IgD-negative memory B cell (primary cell): Measurements from ENCODE around the gene CCT5. TPM values are rescaled to one million over a fixed set of nuclear protein-coding genes. Genes with fewer than 3 reads are reported as not detected.
A peak's percentile ranks its signal among the peaks of the same experiment; 100 is the strongest.

Experiments
- H3K27ac Mint-ChIP-seq, 3 donors: one replicate each; pipeline ENCODE4 v1.8.0; 2020 to 2022; ENCODE audit warnings: mild to moderate bottlenecking in 3 of 3, mixed read lengths in 3 of 3, moderate library complexity in 1 of 3
- H3K27me3 Mint-ChIP-seq: one replicate; pipeline ENCODE4 v1.8.0; 2021; ENCODE audit warnings: mixed read lengths
- H3K36me3 Mint-ChIP-seq: one replicate; pipeline ENCODE4 v1.8.0; 2020; ENCODE audit warnings: mild to moderate bottlenecking, mixed read lengths
- H3K4me1 Mint-ChIP-seq, 3 donors: one replicate each; pipeline ENCODE4 v1.8.0; 2020 to 2022; ENCODE audit warnings: mixed read lengths in 3 of 3, mild to moderate bottlenecking in 1 of 3
- H3K4me3 Mint-ChIP-seq, 4 donors: one replicate each; pipeline ENCODE4 v1.8.0; 2020 to 2022; ENCODE audit warnings: mild to moderate bottlenecking in 4 of 4, mixed read lengths in 4 of 4, moderate library complexity in 3 of 4
- H3K9me3 Mint-ChIP-seq, 3 donors: one replicate each; pipeline ENCODE4 v1.8.0; 2020 to 2021; ENCODE audit warnings: mixed read lengths in 3 of 3, mild to moderate bottlenecking in 1 of 3
- polyA plus RNA-seq: library from polyadenylated mRNA; unstranded; fragments of 300-500 nt; fragmentation: Illumina TruSeq; gene quantifications from one replicate; pipeline ENCODE4 v1.2.3, GENCODE V29; 2021

CCT5 gene
- polyA plus RNA-seq, 1 donor from 2014 or later, result 180 TPM

DNA sequence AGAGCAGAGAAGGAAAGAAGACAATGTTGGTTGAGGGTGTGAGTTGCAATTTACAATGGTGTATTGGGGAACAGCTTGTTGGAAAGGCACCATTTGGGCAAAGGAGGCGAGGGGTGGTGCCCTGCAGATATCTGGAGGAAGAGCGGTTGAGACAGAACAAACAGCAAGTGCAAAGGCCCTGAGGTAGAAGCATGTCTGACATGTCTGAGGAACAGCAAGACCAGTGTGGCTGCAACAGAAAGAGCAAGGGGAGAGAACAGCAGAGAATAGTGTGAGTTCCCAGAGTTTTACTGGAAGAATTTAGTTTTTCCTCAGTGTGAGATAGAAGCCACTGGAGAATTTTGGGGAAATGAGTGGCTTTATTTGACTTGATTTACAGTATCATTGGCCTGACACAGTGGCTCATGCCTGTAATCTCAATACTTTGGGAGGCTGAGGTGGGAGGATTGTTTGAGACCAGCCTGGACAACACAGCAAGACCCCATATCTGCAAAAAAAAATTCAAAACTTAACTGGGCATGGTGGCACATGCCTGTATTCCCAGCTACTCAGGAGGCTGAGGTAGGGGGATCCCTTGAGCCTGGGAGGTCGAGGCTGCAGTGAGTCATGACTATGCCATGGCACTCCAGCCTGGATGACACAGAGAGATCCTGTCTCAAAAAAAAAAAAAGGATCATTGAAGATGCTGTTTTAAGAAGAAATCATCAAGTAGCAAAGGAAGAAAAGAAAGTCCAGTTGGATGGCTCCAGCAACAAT is 44.0 kb downstream of the CCT5 start:
- Mint-ChIP-seq H3K9me3 (peaks cover 0 to 4% (median 0%) of the 10 kb centered on the region in 3 donors), H3K27me3 (peaks cover 11% of the 10 kb centered on the region), H3K36me3 (peaks cover 2% of the 10 kb centered on the region)

DNA sequence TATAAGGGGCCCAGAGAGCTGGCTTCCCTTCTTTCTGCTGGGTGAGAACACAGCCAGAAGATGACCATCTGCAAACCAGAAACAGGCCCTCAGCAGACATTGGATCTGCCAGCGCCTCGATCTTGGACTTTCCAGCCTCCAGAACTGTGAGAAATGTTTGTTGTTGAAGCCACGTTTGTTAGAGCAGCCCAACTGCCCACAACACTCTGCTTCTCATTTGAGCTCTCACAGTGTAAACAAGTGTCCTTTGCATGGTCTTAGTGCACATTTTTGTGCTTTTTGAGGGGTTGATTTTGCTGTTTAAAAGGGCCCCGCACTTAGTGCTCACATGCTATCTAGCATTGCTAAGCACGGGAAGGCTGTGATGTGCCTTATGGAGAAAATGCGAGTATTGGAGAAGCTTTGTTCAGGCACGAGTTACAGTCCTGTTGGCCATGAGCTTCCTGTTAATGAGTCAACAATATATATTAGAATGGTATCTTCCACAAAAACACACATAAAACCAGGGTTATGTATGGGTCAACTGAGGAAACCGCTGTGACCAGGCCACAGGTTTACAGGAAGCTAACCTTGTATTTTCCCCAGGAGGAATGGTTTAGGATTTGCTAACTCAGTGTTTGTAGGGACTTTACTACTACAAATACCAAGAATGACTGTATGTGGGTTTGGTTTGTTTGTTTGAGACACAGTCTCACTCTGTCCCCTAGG is 45.7 kb downstream of the CCT5 start:
- Mint-ChIP-seq H3K36me3 (peaks cover 2% of the 10 kb centered on the region), H3K9me3 (peaks cover 0 to 4% (median 4%) of the 10 kb centered on the region in 3 donors), H3K4me1 (peaks cover 0 to 1% (median 0%) of the 10 kb centered on the region in 3 donors), H3K27me3 (peaks cover 7% of the 10 kb centered on the region), H3K4me3 (no peak overlapping the region), H3K27ac (no peak overlapping the region)

More for the DNA sequence above, 44.0 kb downstream of the CCT5 start:
- no peak overlapping the region for H3K4me3 Mint-ChIP-seq
- H3K4me1 Mint-ChIP-seq, result peaks cover 0 to 1% (median 0%) of the 10 kb centered on the region in 3 donors
- H3K27ac Mint-ChIP-seq, result no peak overlapping the region

DNA sequence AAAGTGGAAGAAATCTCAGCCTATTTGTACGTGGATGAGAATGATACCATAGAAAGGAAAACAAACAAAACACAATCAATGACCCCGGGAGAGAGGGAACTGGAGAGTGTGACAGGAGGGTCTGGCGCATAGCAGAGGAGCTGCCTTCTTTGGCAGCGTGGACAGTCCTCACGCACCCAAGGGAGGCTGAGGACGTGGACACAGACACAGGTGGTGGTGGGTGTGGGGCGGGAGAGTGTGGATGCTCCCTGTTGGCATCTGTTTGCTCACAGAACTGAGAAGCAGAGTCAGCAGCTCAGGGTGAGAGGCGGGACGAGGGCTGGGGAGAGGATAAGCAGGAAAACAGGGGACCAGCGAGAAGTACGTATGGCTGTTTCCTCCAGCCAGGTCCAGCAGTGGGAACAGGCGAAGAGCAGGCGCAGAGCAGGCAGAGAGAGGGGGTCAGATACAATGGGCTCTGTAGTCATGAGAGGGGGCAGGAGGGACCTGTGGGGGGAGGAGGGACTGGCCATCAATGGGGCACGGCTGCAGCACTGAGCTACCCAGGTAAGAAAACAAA is 47.6 kb downstream of the CCT5 start:
- Mint-ChIP-seq H3K4me3 (no peak overlapping the region), H3K27ac (peak overlapping the region in 1 of 3 donors; percentile 47), H3K27me3 (peaks cover 3% of the 10 kb centered on the region), H3K4me1 (peaks cover 0 to 1% (median 0%) of the 10 kb centered on the region in 3 donors), H3K9me3 (peaks cover 0 to 4% (median 4%) of the 10 kb centered on the region in 3 donors), H3K36me3 (peaks cover 2% of the 10 kb centered on the region)

DNA sequence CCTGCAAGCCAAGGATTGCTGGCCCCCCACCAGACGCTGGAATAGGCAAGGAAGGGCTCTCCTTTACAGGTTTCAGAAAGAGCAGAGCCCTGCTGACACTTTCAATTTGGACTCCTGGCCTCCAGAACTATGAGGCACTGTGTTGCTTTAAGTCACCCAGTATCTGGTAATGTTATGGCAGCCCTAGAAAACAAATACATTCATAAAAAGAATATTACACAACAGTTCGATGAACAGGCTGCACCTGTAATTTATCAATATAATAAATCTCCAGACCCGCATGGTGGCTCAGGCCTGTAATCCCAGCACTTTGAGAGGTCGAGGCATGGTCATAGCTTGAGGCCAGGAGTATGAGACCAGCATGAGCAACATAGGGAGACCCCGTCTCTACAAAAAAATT is 50.2 kb downstream of the CCT5 start:
- Mint-ChIP-seq H3K36me3 (peaks cover 4% of the 10 kb centered on the region), H3K9me3 (peaks cover 0 to 4% (median 0%) of the 10 kb centered on the region in 3 donors), H3K4me1 (no peaks in the 10 kb centered on the region), H3K4me3 (no peak overlapping the region), H3K27ac (no peak overlapping the region), H3K27me3 (no peaks in the 10 kb centered on the region)

DNA sequence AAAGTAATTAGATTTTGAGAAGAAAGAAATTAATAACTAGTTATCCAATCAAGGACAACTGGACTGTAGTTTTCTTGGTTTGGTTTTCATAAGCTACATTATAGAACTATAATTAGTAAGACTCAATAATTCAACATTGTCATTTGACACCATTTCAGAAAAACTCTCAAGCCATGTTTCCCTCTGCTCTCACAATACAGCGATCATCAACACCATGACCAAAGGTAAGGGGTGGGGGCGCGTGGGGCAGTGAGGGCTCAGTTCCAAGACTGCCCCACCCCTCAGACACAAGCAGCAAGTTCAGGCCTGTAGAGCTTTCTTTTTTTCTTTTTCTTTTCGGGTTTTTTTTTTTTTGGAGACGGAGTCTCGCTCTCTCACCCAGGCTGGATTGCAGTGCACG is 51.2 kb downstream of the CCT5 start:
- Mint-ChIP-seq H3K36me3 (peaks cover 4% of the 10 kb centered on the region), H3K27ac (no peak overlapping the region), H3K4me1 (no peaks in the 10 kb centered on the region), H3K4me3 (no peak overlapping the region), H3K27me3 (peaks cover 3% of the 10 kb centered on the region), H3K9me3 (peaks cover 0 to 4% (median 0%) of the 10 kb centered on the region in 3 donors)

DNA sequence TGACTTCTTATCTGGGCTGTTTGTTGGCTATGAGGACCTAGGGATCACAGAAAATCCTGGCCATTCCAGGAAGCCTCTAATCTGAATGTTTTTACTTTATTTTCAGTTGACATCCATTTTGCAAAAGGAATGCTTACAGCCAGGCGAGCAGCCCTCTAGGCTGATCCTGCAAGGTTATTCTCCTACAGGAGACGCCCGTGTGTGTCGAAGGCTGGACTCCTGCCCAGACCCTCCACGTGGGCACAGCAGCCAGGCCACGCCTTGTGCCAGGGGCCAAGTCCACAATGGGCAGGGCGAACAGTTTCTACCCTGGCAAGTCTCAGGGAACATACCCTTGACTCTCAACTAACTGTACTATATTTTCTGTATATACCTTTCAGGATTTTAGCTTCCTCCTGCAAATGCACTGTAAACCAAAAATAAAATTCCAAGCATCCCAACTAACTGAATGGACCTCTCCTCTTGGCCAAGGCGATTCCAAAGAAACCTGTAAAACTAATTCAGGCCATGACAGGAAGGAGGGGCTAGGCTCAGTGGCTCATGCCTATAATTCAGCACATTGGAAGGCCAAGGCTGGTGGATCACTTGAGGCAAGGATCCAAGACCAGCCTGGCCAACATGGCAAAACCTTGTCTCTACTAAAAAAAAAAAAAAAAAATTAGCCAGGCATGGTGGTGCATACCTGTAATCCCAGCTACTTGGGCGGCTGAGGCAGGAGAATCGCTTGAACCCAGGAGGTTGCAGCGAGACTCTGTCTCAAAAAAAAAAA is 51.9 kb downstream of the CCT5 start:
- Mint-ChIP-seq H3K27me3 (peaks cover 4% of the 10 kb centered on the region), H3K4me1 (peaks cover 0 to under 1% (median 0%) of the 10 kb centered on the region in 3 donors)

DNA sequence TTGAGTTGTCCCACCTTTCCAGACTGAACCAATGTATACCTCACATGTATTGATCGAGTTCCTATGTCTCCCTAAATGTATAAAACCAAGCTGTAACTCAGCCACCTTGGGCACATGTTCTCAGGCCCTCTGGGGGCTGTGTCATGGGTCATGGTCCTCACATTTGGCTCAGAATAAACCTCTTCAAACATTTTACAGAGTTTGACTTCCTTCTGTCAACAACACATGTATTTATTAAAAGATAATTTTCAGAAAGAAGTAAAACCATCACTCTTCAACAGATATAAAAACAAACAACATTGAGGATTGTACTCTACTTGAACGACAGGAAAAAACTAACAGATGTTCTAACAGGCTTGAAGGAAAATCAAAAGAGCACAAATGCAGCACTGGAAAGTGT is 53.1 kb downstream of the CCT5 start:
- peaks cover 2% of the 10 kb centered on the region for H3K36me3 Mint-ChIP-seq
- no peak overlapping the region for H3K27ac Mint-ChIP-seq
- peaks cover 0 to 4% (median 0%) of the 10 kb centered on the region in 3 donors for H3K9me3 Mint-ChIP-seq
- H3K27me3 Mint-ChIP-seq, result peaks cover 9% of the 10 kb centered on the region
- no peak overlapping the region for H3K4me3 Mint-ChIP-seq
- H3K4me1 Mint-ChIP-seq, result peaks cover 0 to 4% (median 4%) of the 10 kb centered on the region in 3 donors

More for the DNA sequence above, 51.9 kb downstream of the CCT5 start:
- Mint-ChIP-seq H3K9me3 (peaks cover 0 to 4% (median 0%) of the 10 kb centered on the region in 3 donors), H3K4me3 (no peak overlapping the region), H3K27ac (no peak overlapping the region), H3K36me3 (peaks cover 2% of the 10 kb centered on the region)

DNA sequence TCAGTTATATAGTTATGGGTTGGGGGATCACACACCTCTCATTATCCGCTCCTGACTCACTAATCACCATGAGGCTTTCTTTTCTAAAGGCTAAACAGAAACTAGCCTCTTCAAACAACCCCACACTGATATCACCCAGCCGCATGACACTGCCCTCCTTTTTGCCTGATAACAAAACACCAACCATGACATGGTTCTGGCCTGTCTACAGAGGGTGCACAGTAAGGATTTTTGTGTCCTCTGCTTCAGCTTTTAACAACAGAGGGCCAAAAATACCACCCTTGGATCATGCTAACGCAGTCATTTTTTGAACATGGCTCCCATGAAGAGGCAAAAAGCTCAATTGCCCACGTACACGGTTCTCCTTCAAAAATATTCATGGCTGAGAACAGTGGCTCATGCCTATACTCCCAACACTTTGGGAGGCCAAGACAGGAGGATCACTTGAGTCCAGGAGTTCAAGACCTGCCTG is 53.7 kb downstream of the CCT5 start:
- Mint-ChIP-seq H3K4me1 (peaks cover 0 to 4% (median 4%) of the 10 kb centered on the region in 3 donors), H3K9me3 (peaks cover 0 to 4% (median 0%) of the 10 kb centered on the region in 3 donors), H3K4me3 (no peak overlapping the region), H3K36me3 (peaks cover 2% of the 10 kb centered on the region), H3K27ac (no peak overlapping the region), H3K27me3 (peaks cover 14% of the 10 kb centered on the region)

DNA sequence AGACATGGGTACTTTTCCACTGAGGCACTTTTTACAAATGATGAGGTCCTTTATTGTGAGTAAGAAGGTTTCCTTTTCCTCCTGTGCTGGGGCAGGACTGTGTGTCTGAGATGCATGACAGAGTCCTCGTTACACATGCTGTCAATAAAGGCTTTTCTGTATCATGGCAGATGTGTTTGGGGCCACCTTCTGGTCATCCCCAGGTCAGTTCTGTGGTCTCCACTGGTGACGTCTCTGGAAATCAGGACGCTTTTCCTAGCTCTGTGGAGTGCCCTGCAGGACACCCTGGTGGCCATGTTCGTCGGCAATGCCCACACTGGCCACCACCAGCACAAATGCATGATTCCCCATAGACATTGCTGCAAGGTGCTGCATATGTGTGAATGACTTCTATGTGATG is 54.9 kb downstream of the CCT5 start:
- Mint-ChIP-seq H3K27me3 (peaks cover 14% of the 10 kb centered on the region), H3K4me1 (peaks cover 0 to 4% (median 4%) of the 10 kb centered on the region in 3 donors), H3K27ac (no peak overlapping the region), H3K4me3 (no peak overlapping the region), H3K36me3 (peaks cover 2% of the 10 kb centered on the region), H3K9me3 (peaks cover 0 to under 1% (median 0%) of the 10 kb centered on the region in 3 donors)

DNA sequence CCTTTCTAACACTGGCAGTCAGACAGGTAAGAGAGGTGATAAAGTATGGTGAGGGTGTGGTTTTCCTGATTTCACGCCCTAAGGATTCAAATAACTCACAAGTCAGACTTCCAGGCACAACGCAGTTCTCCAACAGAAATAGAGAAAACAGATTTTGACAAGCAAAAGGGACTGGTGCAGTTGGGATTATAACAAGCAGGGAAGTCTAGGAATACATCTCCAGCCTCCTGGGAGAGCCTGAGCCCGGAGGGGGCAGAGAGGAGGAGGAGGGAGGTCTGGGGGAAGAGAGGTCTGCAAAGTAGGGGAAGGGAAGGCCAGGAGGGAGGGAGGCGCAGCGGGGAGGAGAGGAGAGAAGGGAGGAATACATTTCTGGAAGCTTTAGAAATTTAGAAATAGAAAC is 56.0 kb downstream of the CCT5 start:
- Mint-ChIP-seq H3K4me3 (peak overlapping the region in 1 of 4 donors; percentile 13), H3K9me3 (no peaks in the 10 kb centered on the region), H3K27me3 (peaks cover 14% of the 10 kb centered on the region), H3K4me1 (peaks cover 0 to 4% (median 4%) of the 10 kb centered on the region in 3 donors), H3K36me3 (peaks cover 2% of the 10 kb centered on the region), H3K27ac (no peak overlapping the region)

DNA sequence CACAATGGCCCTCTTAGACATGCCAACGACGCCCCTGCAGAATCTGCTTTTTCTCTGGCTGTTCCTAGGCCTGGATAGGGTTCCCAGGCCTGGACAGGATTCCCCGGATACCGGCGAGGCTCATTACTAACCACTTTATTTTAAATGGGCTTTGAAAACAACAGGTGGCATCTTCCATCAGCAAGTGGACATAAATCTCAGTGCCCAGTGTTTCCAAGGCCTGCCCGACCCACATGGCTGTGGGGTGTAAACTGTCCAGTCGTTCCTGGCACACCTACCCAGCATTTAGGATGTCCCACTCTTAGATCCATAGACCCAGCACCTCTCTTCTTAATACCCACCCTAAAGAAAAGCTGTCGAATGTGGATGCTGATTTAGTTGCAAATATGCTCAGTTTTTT is 56.7 kb downstream of the CCT5 start:
- no peaks in the 10 kb centered on the region for H3K9me3 Mint-ChIP-seq
- H3K27ac Mint-ChIP-seq, result no peak overlapping the region
- peak overlapping the region in 3 of 4 donors; percentile 50 to 95 (median 92) for H3K4me3 Mint-ChIP-seq
- peaks cover 0 to 4% (median 4%) of the 10 kb centered on the region in 3 donors for H3K4me1 Mint-ChIP-seq
- H3K27me3 Mint-ChIP-seq, result peaks cover 14% of the 10 kb centered on the region
- H3K36me3 Mint-ChIP-seq, result peaks cover 2% of the 10 kb centered on the region

DNA sequence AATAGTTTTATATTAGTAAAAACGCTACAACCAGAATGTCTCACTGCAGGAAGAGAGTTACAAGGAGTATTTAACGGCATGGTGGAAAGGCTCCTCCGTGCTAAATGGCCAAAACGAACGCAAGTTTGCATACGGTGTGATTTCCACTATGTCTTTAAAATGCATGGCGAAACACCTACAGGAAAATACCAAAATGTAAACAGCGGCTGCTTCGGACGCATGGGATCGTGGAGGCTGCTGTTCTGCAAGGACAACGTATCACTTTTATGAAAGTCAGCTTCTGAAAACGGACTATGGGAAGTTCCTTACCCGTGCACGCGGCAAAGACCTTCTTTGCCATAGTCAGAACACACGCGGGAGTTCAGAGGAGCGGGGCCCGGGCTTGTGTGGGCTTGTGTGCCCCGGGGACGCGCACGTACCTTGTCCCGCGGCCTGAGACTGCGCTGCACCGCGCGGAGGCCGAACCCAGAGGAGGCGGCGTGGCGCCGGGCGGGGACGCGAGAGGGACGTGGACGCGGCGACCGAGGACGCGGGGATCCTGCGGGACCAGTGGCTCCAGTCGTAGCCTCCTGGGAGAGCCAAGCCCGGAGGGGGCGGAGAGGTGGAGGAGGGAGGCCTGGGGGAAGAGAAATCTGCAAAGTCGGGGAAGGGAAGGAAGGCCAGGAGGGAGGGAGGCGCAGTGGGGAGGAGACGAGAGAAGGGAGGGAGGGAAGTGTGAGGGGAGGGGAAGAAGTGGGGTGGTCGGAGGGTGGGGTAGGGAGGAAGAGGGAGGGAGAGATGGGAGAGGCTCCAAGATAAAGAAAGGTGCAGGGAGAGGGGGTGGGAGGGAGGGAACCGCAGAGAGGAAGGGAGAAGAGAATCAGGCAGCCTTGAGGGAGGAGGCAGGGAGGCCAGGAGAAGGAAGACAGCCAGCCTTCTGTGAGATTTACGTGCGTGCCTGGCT is 57.4 kb downstream of the CCT5 start, which contains the start of gene CMBL:
TSS of gene CMBL (minus strand) at position 697 of the 943 bp plus-strand sequence. CDS start 17,140 bp downstream, outside the sequence.
- Mint-ChIP-seq H3K27me3 (peaks cover 14% of the 10 kb centered on the region), H3K4me1 (peaks cover 0 to 4% (median 4%) of the 10 kb centered on the region in 3 donors), H3K9me3 (no peaks in the 10 kb centered on the region), H3K27ac (no peak within 1 kb of the TSS), H3K4me3 (peak within 1 kb of the TSS; percentile 50 to 95 (median 86)), H3K36me3 (peaks cover 2% of the 10 kb centered on the region)

DNA sequence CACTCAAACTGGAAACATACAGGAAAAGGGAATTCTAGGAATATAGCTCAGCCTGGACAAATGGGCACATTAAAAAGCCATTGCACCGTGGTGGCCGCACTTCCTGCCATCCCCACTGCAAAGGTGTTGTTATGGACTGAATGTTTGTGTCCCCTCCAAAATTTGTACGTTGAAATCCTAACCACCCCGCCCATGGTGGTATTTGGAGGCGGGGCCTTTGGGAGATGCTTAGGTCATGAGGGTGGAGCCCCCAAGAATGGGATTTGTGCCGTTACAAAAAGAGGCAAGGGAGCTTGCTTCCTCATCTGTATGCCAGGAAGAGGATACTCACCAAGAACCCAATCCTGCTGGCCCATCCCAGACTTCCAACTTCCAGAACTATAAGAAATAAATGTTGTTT is 58.8 kb downstream of the CCT5 start:
- H3K27me3 Mint-ChIP-seq, result peaks cover 14% of the 10 kb centered on the region
- H3K9me3 Mint-ChIP-seq, result no peaks in the 10 kb centered on the region
- H3K4me1 Mint-ChIP-seq, result peaks cover 0 to 4% (median 4%) of the 10 kb centered on the region in 3 donors
- no peak overlapping the region for H3K27ac Mint-ChIP-seq
- H3K36me3 Mint-ChIP-seq, result no peaks in the 10 kb centered on the region
- H3K4me3 Mint-ChIP-seq, result peak overlapping the region; percentile 17 to 76 (median 48)
